Stomach smooth muscle (tissue), 2 donors: ENCODE measurements around the gene PLD3.
A peak's percentile ranks its signal among the peaks of the same experiment; 100 is the strongest.

Source experiments
- H3K27ac ChIP-seq: one replicate; pipeline ENCODE4 v1.7.0; 2013; ENCODE audit warnings: mild to moderate bottlenecking, low read length, inconsistent platforms
- H3K27me3 ChIP-seq, 2 donors: one replicate each; pipeline ENCODE4 v1.7.0; 2013; ENCODE audit warnings: low read length in 2 of 2; ENCODE audit not compliant: insufficient read depth in 2 of 2, control insufficient read depth in 1 of 2
- H3K36me3 ChIP-seq, 2 donors: one replicate each; pipeline ENCODE4 v1.7.0; 2013; ENCODE audit warnings: low read length in 2 of 2; ENCODE audit not compliant: control insufficient read depth in 2 of 2, insufficient read depth in 2 of 2
- H3K4me1 ChIP-seq: one replicate; pipeline ENCODE4 v1.7.0; 2013; ENCODE audit warnings: low read length; ENCODE audit not compliant: control insufficient read depth, insufficient read depth
- H3K4me3 ChIP-seq, 2 donors: one replicate each; pipeline ENCODE4 v1.7.0; 2013; ENCODE audit warnings: low read length in 2 of 2
- H3K9ac ChIP-seq, 2 donors: one replicate each; pipeline ENCODE4 v1.7.0; 2013; ENCODE audit warnings: low read length in 2 of 2, mild to moderate bottlenecking in 1 of 2
- H3K9me3 ChIP-seq, 2 donors: one replicate each; pipeline ENCODE4 v1.7.0; 2013; ENCODE audit warnings: low read length in 2 of 2; ENCODE audit not compliant: control insufficient read depth in 2 of 2
- donor health status: healthy.
- donor health status: Pancreatic carcinoma.

PLD3 gene

GRCh38 chr19:40422748-40423566, 74.5 kb downstream of the PLD3 start:
- H3K4me3 ChIP-seq: no peak overlapping the region
- peaks cover 39% of the 10 kb centered on the region for H3K4me1 ChIP-seq
- peak overlapping the region; percentile 97 for H3K27ac ChIP-seq
- peaks cover 9 to 13% of the 10 kb centered on the region in 2 donors for H3K36me3 ChIP-seq
- no peaks in the 10 kb centered on the region for H3K27me3 ChIP-seq
- H3K9ac ChIP-seq: peak overlapping the region in 1 of 2 donors; percentile 36
- H3K9me3 ChIP-seq: no peaks in the 10 kb centered on the region

- no peak overlapping the region for H3K9ac ChIP-seq
- H3K27ac ChIP-seq: no peak overlapping the region
- H3K4me3 ChIP-seq: no peak overlapping the region
- no peaks in the 10 kb centered on the region for H3K9me3 ChIP-seq
- peaks cover 39% of the 10 kb centered on the region for H3K4me1 ChIP-seq
- H3K27me3 ChIP-seq: no peaks in the 10 kb centered on the region
- H3K36me3 ChIP-seq: peaks cover 9 to 13% of the 10 kb centered on the region in 2 donors
Measured at GRCh38 chr19:40423938-40424337, 75.4 kb downstream of the PLD3 start.

DNA sequence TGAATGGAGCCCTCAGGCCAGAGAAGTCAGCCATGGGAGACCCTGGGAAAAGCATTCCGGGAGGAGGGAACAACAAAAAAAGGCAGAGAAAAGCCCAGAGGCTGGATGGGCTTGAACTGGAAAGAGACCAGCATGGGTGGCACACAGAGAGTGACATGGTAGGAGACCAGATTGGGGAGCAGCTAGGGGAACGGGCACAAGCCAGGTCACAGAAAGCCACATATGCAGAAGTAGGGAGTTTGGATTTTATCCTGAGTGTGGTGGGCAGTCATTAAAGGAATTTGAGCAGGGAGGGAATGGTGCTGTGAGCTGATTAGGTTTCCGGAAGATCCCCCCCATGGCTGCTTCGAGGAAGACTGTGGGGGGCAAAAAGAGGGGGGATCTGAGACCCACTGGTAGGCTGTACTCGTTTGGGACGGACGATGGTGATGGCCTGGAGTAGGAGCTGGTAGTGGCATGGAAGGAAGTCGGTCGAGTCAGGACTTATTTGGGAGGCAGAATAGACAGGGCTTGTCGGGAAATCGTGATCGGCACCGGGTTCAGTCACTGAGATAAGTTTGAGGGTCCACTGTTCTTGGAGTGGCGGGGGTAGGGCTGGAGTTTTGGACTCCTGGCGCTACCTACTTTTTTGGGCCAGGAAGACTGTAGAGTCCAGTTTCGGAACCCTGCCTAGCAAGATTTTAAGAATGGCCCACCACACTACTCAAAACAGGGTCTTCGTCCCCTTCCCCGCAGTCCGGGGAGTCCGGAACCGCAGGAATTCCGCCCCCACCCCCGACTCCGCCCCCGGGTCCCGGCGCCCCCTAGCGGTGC, 76.3 kb downstream of the PLD3 start:
- peak overlapping the region; percentile 93 to 95 for H3K4me3 ChIP-seq
- H3K9ac ChIP-seq: peak overlapping the region; percentile 94 to 95
- H3K9me3 ChIP-seq: no peaks in the 10 kb centered on the region
- peaks cover 9 to 13% of the 10 kb centered on the region in 2 donors for H3K36me3 ChIP-seq
- H3K27ac ChIP-seq: peak overlapping the region; percentile 97
- peaks cover 39% of the 10 kb centered on the region for H3K4me1 ChIP-seq
- H3K27me3 ChIP-seq: no peaks in the 10 kb centered on the region

GRCh38 chr19:40425450-40426287, 77.2 kb downstream of the PLD3 start, which contains the start of gene SERTAD1:
Gene SERTAD1 (minus strand): TSS chr19:40425992. CDS start chr19:40423546, 2,446 bp downstream.
- H3K9ac ChIP-seq: peak within 1 kb of the TSS; percentile 94 to 95
- H3K27me3 ChIP-seq: no peaks in the 10 kb centered on the region
- no peaks in the 10 kb centered on the region for H3K9me3 ChIP-seq
- peak within 1 kb of the TSS; percentile 97 for H3K27ac ChIP-seq
- peaks cover 9 to 13% of the 10 kb centered on the region in 2 donors for H3K36me3 ChIP-seq
- H3K4me3 ChIP-seq: peak within 1 kb of the TSS; percentile 93 to 95
- H3K4me1 ChIP-seq: peaks cover 39% of the 10 kb centered on the region
